Sigmoid colon (tissue), 7 donors: ENCODE results near the gene TRIM39. TPM values are rescaled to one million over a fixed set of nuclear protein-coding genes. Genes with fewer than 3 reads are reported as not detected.
A peak's percentile ranks its signal among the peaks of the same experiment; 100 is the strongest.
"Not testable (repeated sequence)": the region's sequence is repeated elsewhere in the genome, so short reads cannot be mapped to it uniquely, and the experiment has no call there.

Experiments
- DNase-seq: peaks from one replicate; pipeline ENCODE4 v3.0.0-alpha.2; 2019
- H3K27ac ChIP-seq, 4 donors: fragments of 200-600 bp; sonication (generic); one replicate each; pipeline ENCODE4 v1.5.1; 2016 to 2019; ENCODE audit warnings: mild to moderate bottlenecking in 1 of 4
- H3K27me3 ChIP-seq, 3 donors: fragments of 200-600 bp; sonication (generic); one replicate each; pipeline ENCODE4 v1.5.1; 2019; ENCODE audit warnings: mild to moderate bottlenecking in 1 of 3
- H3K36me3 ChIP-seq, 4 donors: fragments of 200-600 bp; sonication (generic); one replicate each; pipeline ENCODE4 v1.5.1; 2016 to 2019
- H3K4me1 ChIP-seq, 4 donors: fragments of 200-600 bp; sonication (generic); one replicate each; pipeline ENCODE4 v1.5.1; 2017 to 2019
- H3K4me3 ChIP-seq, 4 donors: fragments of 200-600 bp; sonication (generic); one replicate each; pipeline ENCODE4 v1.5.1; 2017 to 2019; ENCODE audit warnings: mild to moderate bottlenecking in 2 of 4, moderate library complexity in 1 of 4
- H3K9me3 ChIP-seq, 4 donors: fragments of 200-600 bp in 3 of 4; sonication (generic) in 3 of 4; one replicate each; pipeline versions ENCODE4 v1.5.1 to v1.6.1; 2013 to 2019
- EP300 ChIP-seq, 4 donors: sonication (generic); formaldehyde crosslinking; IDR thresholded peaks; one replicate each; pipeline ENCODE4 v1.6.1; 2017; ENCODE audit warnings: antibody characterized with exemption in 4 of 4
- POLR2A ChIP-seq, 2 donors: fragments of 450-650 bp; IDR thresholded peaks; one replicate each; pipeline ENCODE4 v1.6.1; 2016; ENCODE audit warnings: antibody characterized with exemption in 2 of 2, mild to moderate bottlenecking in 2 of 2, moderate library complexity in 2 of 2
- POLR2AphosphoS5 ChIP-seq, 4 donors: sonication (generic); formaldehyde crosslinking; IDR thresholded peaks; one replicate each; pipeline ENCODE4 v1.6.1; 2017; ENCODE audit warnings: antibody characterized with exemption in 4 of 4
- WGBS, 2 donors: extraction: QIAGEN DNeasy Blood & Tissue Kit; methylation state at CpG; one replicate each; pipeline ENCODE4 v1.1.7; 2013; 5-methylcytosine and 5-hydroxymethylcytosine counted together
- intact Hi-C: fragments of 100-400 bp; cut with DNase I; formaldehyde crosslinking; loops from one replicate; pipeline ENCODE4 v1.15.1; 2023
- polyA plus RNA-seq, 3 donors: library from polyadenylated mRNA; stranded (reverse); fragments of 200-250 nt; gene quantifications; one replicate each; pipeline ENCODE4 v1.2.3, GENCODE V29; 2013
- total RNA-seq, 4 donors: library from RNA; depleted of rRNA; stranded (reverse); fragments of >200 nt; gene quantifications; one replicate each; pipeline ENCODE4 v1.1.0, GENCODE V29; 2016
- TF ChIP-seq, protein P1 (sequence below), 4 experiments: fragments of 450-650 bp in 3 of 4; fragments of 200-600 bp in 1 of 4; IDR thresholded peaks; one replicate each; pipeline ENCODE4 v1.5.1; 2016 to 2019; ENCODE audit warnings: antibody characterized with exemption in 4 of 4, mild to moderate bottlenecking in 3 of 4, moderate library complexity in 2 of 4
- donor health status: healthy with polysubstance abuse.
- donor health status: Bipolar disorder and iron deficiency.
- donor health status: healthy.

The TRIM39 gene
- total RNA-seq, result 10 to 100 TPM; 11.9 to 23.2 (median 14.4) TPM
- polyA plus RNA-seq, result 10 to 100 TPM in 1 of 3 donors, 1 to 10 TPM in 2; 5.1 to 11.2 (median 7.2) TPM

DNA sequence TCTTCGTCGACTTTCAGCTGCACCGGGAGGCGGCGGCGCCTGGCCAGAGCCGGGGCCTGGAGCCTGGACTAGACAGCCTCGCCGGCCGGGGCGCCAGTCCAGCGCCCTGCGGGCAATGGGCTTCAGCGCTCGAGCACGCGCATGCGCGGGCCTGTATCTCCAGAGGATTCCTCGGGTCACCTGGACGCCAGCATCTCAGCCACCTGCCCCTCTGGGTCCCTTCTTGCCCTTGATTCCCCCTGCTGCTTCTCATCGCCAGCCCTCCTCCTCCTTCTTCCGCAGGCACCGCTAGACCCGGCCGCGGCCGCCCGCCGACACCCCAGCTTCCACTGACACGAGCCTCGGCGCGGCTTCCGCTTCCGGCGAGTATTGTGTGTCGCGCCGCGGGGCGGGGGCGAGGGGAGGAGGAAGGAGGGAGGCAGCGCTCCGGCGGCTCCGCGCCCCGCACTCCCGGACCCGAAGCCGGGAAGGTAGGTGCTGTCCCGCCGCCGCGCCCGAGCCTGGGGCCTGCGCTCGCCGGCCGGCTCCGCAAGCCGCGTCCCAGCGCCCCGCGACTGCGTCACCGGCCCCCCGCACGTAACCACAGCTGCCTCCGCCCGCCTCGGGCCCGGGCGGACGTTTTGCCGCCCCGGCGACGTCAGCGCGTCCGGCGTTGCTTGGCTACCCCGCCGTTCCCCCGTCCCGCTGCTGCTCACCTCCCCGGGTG is at the start of gene TRIM39:
Gene TRIM39 (plus strand): TSS at position 402 of the 706 bp plus-strand sequence. CDS start 2,391 bp downstream, outside the sequence.
- H3K27me3 ChIP-seq, result no peaks in the 10 kb centered on the region
- TF ChIP-seq POLR2A (IDR thresholded peaks at IDR 0.05) (peak; percentile 58 to 74), POLR2AphosphoS5 (IDR thresholded peaks at IDR 0.05) (peak; percentile 80 to 91 (median 85)), EP300 (IDR thresholded peaks at IDR 0.05) (no peak)
- TF ChIP-seq, protein P1, sequence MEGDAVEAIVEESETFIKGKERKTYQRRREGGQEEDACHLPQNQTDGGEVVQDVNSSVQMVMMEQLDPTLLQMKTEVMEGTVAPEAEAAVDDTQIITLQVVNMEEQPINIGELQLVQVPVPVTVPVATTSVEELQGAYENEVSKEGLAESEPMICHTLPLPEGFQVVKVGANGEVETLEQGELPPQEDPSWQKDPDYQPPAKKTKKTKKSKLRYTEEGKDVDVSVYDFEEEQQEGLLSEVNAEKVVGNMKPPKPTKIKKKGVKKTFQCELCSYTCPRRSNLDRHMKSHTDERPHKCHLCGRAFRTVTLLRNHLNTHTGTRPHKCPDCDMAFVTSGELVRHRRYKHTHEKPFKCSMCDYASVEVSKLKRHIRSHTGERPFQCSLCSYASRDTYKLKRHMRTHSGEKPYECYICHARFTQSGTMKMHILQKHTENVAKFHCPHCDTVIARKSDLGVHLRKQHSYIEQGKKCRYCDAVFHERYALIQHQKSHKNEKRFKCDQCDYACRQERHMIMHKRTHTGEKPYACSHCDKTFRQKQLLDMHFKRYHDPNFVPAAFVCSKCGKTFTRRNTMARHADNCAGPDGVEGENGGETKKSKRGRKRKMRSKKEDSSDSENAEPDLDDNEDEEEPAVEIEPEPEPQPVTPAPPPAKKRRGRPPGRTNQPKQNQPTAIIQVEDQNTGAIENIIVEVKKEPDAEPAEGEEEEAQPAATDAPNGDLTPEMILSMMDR (IDR thresholded peaks at IDR 0.05), result no peak
- peaks cover 0 to 29% (median 25%) of the 10 kb centered on the region in 4 donors for H3K4me1 ChIP-seq
- H3K4me3 ChIP-seq, result peak within 1 kb of the TSS; percentile 83 to 92 (median 88)
- intact Hi-C loops, result loop anchor here (2.0 to 10.0 kb wide), 4 partner anchors 18 to 602 kb away; partner anchors contain the start of genes HLA-F, RPP21 and TRIM26
- peak; percentile 92 for DNase-seq
- WGBS, 2 donors, result 0 to 1% methylated on average over 90 of the region's 90 CpGs
- H3K27ac ChIP-seq, result peak within 1 kb of the TSS; percentile 95 to 98 (median 98)
- no peaks in the 10 kb centered on the region for H3K9me3 ChIP-seq
- peaks cover 16 to 26% (median 20%) of the 10 kb centered on the region in 4 donors for H3K36me3 ChIP-seq

DNA sequence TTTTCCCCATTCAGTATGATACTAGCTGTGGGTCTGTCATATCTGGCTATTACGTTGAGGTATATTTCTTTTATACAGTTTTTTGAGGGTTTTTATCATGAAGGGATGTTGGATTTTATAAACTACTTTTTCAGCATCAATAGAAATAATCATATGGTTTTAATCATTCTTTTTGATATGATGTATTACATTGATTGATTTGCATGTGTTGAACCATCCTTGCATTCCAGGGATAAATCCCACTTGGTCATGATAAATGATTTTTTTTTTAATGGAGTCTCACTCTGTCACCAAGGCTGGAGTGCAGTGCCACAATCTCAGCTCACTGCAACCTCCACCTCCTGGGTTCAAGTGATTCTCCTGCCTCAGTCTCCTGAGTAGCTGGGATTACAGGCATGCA is 45.7 kb upstream of the TRIM39 start:
- H3K36me3 ChIP-seq, intact Hi-C loops, DNase-seq, H3K27ac ChIP-seq, H3K27me3 ChIP-seq, H3K4me3 ChIP-seq, H3K4me1 ChIP-seq: not testable (repeated sequence)
- 97 to 98% methylated on average over 1 of the region's 1 CpG for WGBS, 2 donors
- peaks cover 10 to 46% (median 35%) of the 10 kb centered on the region in 4 donors for H3K9me3 ChIP-seq

DNA sequence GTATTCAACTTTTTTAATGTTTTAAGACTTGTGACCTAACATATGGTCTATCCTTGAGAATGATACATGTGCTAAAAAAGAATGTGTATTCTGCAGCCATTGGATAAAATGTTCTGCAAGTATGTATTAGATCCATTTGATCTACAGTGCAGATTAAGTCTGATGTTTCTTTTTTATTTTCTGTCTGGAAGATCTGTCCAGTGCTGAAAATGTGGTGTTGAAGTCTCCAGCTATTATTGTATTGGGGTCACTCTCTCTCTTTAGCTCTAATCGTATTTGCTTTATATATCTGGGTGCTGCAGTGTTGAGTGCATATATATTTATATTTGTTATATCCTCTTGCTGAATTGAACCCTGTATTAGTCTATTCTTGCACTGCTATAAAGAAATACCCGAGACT is 44.2 kb upstream of the TRIM39 start:
- no peak overlapping the region for H3K4me3 ChIP-seq
- DNase-seq, result no peak
- H3K4me1 ChIP-seq, result no peaks in the 10 kb centered on the region
- no peak overlapping the region for H3K27ac ChIP-seq
- no peaks in the 10 kb centered on the region for H3K36me3 ChIP-seq
- H3K27me3 ChIP-seq, result no peaks in the 10 kb centered on the region
- TF ChIP-seq, protein P1 (IDR thresholded peaks at IDR 0.05), result no peak
- TF ChIP-seq POLR2AphosphoS5 (IDR thresholded peaks at IDR 0.05) (no peak), EP300 (IDR thresholded peaks at IDR 0.05) (no peak), POLR2A (IDR thresholded peaks at IDR 0.05) (no peak)
- intact Hi-C loops, result no loop called here
- peaks cover 10 to 50% (median 39%) of the 10 kb centered on the region in 4 donors for H3K9me3 ChIP-seq
- WGBS, 2 donors, result 93 to 98% methylated on average over 2 of the region's 2 CpGs

DNA sequence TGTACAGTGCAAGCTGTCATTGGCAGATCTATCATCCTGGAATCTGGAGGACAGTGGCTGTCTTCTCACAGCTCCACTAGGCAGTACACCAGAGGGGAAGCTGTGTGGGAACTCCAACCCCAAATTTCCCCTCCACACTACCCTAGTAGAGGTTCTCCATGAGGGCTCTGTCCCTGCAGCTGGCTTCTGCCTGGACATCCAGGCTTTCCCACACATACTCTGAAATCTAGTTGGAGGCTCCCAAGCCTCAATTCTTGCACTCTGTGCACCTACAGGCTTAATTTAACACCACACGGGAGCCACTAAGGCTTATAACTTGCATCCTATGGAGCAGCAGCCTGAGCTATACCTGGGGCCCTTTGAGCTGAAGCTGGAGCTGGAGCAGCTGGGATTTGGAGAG is 43.0 kb upstream of the TRIM39 start:
- no peaks in the 10 kb centered on the region for H3K4me1 ChIP-seq
- no peaks in the 10 kb centered on the region for H3K27me3 ChIP-seq
- peaks cover 0 to 4% (median 2%) of the 10 kb centered on the region in 4 donors for H3K36me3 ChIP-seq
- peaks cover 10 to 52% (median 40%) of the 10 kb centered on the region in 4 donors for H3K9me3 ChIP-seq
- no peak for DNase-seq
- intact Hi-C loops, result no loop called here
- H3K27ac ChIP-seq, result no peak overlapping the region
- no peak for TF ChIP-seq POLR2A (IDR thresholded peaks at IDR 0.05)
- TF ChIP-seq EP300 (IDR thresholded peaks at IDR 0.05), result no peak
- no peak for TF ChIP-seq POLR2AphosphoS5 (IDR thresholded peaks at IDR 0.05)
- TF ChIP-seq, protein P1 (IDR thresholded peaks at IDR 0.05), result no peak
- H3K4me3 ChIP-seq, result no peak overlapping the region
- 94% methylated on average over 1 of the region's 1 CpG for WGBS, 2 donors

DNA sequence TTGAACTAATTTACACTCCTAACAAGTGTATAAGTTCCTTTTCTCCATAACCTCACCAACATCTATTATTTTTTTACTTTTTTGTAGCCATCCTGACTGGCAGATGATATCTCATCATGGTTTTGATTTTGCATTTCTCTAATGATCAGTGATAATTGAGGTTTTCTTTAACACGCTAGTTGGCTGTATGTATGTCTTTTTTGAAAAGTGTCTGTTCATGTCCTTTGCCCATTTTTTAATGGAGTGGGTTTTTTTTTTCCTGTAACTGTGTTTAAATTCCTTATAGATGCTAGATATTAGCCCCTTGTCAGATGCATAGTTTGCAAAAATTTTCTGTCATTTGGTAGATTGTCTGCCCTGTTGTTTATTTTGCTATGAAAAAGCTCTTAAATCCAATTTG is 39.6 kb upstream of the TRIM39 start:
- intact Hi-C loops, result no loop called here
- peaks cover 10 to 41% (median 23%) of the 10 kb centered on the region in 4 donors for H3K9me3 ChIP-seq
- H3K4me1 ChIP-seq, result no peaks in the 10 kb centered on the region
- no peaks in the 10 kb centered on the region for H3K27me3 ChIP-seq
- WGBS, 2 donors, result 94 to 98% methylated on average over 1 of the region's 1 CpG
- TF ChIP-seq, protein P1 (IDR thresholded peaks at IDR 0.05), result no peak
- TF ChIP-seq POLR2A (IDR thresholded peaks at IDR 0.05), result no peak
- TF ChIP-seq POLR2AphosphoS5 (IDR thresholded peaks at IDR 0.05), result no peak
- TF ChIP-seq EP300 (IDR thresholded peaks at IDR 0.05), result no peak
- no peak overlapping the region for H3K27ac ChIP-seq
- H3K4me3 ChIP-seq, result no peak overlapping the region
- DNase-seq, result no peak
- peaks cover 0 to 36% (median 13%) of the 10 kb centered on the region in 4 donors for H3K36me3 ChIP-seq
